Fibroblast of mammary gland (primary cell): ENCODE measurements around the gene PLCH2.

Source experiments
- DNase-seq: peaks from one replicate; pipeline ENCODE4 v3.0.0-alpha.2; 2010; ENCODE audit warnings: low read depth
- H3K4me3 ChIP-seq: 2 replicates; pipeline ENCODE4 v1.5.1; 2011; ENCODE audit warnings: low read depth, mild to moderate bottlenecking, low read length, moderate library complexity; ENCODE audit not compliant: control insufficient read depth
- CTCF ChIP-seq: conservative IDR thresholded peaks from 2 replicates; pipeline ENCODE4 v1.5.1; 2011; ENCODE audit warnings: low read depth, low read length, inconsistent platforms; ENCODE audit not compliant: control insufficient read depth, insufficient read depth

The PLCH2 gene

DNA sequence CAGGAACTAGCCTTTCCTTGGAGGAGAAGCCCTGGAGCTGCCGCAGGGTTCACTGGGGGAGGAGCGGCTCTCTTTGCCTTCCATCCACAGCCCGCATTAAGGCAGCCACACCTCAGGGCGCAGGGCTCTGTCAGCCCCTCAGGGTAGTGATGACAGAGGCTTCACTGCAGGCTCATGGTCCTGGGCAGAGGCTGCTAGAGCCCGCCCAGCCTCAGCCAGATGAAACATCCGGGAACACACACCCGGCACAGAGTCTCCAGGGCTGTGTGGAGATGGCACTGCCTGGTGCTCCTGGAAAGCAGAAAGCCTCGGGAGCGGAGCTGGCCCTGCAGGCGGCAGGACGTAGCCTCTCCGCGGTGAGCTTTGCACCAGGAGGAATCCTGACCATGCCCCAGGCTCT is 34.3 kb upstream of the PLCH2 start:
- TF ChIP-seq CTCF = no peak
- no peak for DNase-seq

GRCh38 chr1:2442661-2443060 is 33.4 kb upstream of the PLCH2 start:
- no peak for TF ChIP-seq CTCF
- H3K4me3 ChIP-seq = no peak overlapping the region
- DNase-seq = no peak

More for the DNA sequence above, 34.3 kb upstream of the PLCH2 start:
- no peak overlapping the region for H3K4me3 ChIP-seq

- TF ChIP-seq CTCF = no peak
- H3K4me3 ChIP-seq = no peak overlapping the region
- no peak for DNase-seq
Measured at GRCh38 chr1:2443277-2444137, 32.6 kb upstream of the PLCH2 start.

DNA sequence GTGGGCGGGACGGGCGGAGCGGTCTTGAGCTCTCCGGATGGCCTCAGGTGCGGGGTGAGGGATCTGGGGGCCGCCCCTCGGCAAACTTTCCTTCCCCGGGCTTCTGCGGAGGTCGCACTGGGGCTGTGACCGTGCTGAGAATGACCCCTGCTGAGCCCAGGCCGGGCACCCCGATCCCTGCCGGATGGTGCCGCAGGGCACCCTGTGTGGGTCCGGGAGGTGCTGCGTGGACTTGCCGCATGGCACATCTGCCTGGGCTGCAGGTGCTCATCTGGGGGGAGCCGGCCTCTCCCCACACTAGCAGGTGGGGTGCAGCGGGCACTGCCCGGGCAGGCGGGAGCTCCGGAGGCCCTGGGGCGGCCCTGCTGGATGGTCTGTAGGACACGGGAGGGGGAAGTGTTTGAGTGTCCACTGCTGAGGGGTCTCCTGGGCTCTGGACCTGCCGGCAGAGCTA is 31.9 kb upstream of the PLCH2 start:
- no peak for DNase-seq
- H3K4me3 ChIP-seq = no peak overlapping the region
- no peak for TF ChIP-seq CTCF

GRCh38 chr1:2445162-2445822 is 30.8 kb upstream of the PLCH2 start:
- no peak for DNase-seq
- TF ChIP-seq CTCF = no peak
- H3K4me3 ChIP-seq = no peak overlapping the region

GRCh38 chr1:2445823-2446215 is 30.3 kb upstream of the PLCH2 start:
- no peak for DNase-seq
- TF ChIP-seq CTCF = no peak
- H3K4me3 ChIP-seq = no peak overlapping the region
